ENCODE measurements around the gene PHOSPHO1. TPM values are rescaled to one million over a fixed set of nuclear protein-coding genes. Genes with fewer than 3 reads are reported as not detected.

The PHOSPHO1 gene
- total RNA-seq, 1 experiment from 2014 or later = not detected

GRCh38 chr17:49203796-49204195 is 26.8 kb downstream of the PHOSPHO1 start:
- no peaks in the 10 kb centered on the region for H3K36me3 Mint-ChIP-seq (ENCODE audit: insufficient read depth, unreplicated experiment)
- H3K4me1 Mint-ChIP-seq (ENCODE audit: insufficient read depth, unreplicated experiment) = no peaks in the 10 kb centered on the region
- intact Hi-C loops (cut with micrococcal nuclease) = no loop called here
- ChIA-PET POLR2A (no interaction called here), CTCF (no interaction called here)
- no peak for TF ChIP-seq CTCF (IDR thresholded peaks at IDR 0.05; ENCODE audit: unreplicated experiment)
- no peak overlapping the region for H3K4me3 Mint-ChIP-seq (ENCODE audit: unreplicated experiment)
- H3K9me3 Mint-ChIP-seq (ENCODE audit: unreplicated experiment) = no peaks in the 10 kb centered on the region
- no peak overlapping the region for H3K27ac Mint-ChIP-seq (ENCODE audit: low read depth, unreplicated experiment)
- BruUV-seq (replicated peaks) = no TSS peak
- peaks cover 55% of the 10 kb centered on the region for H3K27me3 Mint-ChIP-seq (ENCODE audit: insufficient read depth, unreplicated experiment)
- DNase-seq (ENCODE audit: unreplicated experiment) = no peak

- H3K36me3 Mint-ChIP-seq (ENCODE audit: insufficient read depth, unreplicated experiment) = no peaks in the 10 kb centered on the region
- ChIA-PET POLR2A (no interaction called here), CTCF (no interaction called here)
- BruUV-seq (replicated peaks) = no TSS peak
- H3K4me1 Mint-ChIP-seq (ENCODE audit: insufficient read depth, unreplicated experiment) = no peaks in the 10 kb centered on the region
- H3K4me3 Mint-ChIP-seq (ENCODE audit: unreplicated experiment) = no peak overlapping the region
- no peak for TF ChIP-seq CTCF (IDR thresholded peaks at IDR 0.05; ENCODE audit: unreplicated experiment)
- intact Hi-C loops (cut with micrococcal nuclease) = no loop called here
- no peaks in the 10 kb centered on the region for H3K9me3 Mint-ChIP-seq (ENCODE audit: unreplicated experiment)
- no peak overlapping the region for H3K27ac Mint-ChIP-seq (ENCODE audit: low read depth, unreplicated experiment)
- no peak for DNase-seq (ENCODE audit: unreplicated experiment)
- peaks cover 41% of the 10 kb centered on the region for H3K27me3 Mint-ChIP-seq (ENCODE audit: insufficient read depth, unreplicated experiment)
Measured at GRCh38 chr17:49201481-49201927, 29.1 kb downstream of the PHOSPHO1 start.

GRCh38 chr17:49200423-49201083 is 30.0 kb downstream of the PHOSPHO1 start:
- ChIA-PET POLR2A (no interaction called here), CTCF (interaction anchor here (0.6 to 1.0 kb wide), 4 partner anchors 19 to 297 kb away, joined by 3 to 5 read pairs (median 3); no protein-coding TSS in a partner anchor)
- no peak for DNase-seq (ENCODE audit: unreplicated experiment)
- intact Hi-C loops (cut with micrococcal nuclease) = no loop called here
- Mint-ChIP-seq H3K9me3 (ENCODE audit: unreplicated experiment) (no peaks in the 10 kb centered on the region), H3K4me3 (ENCODE audit: unreplicated experiment) (no peak overlapping the region), H3K4me1 (ENCODE audit: insufficient read depth, unreplicated experiment) (no peaks in the 10 kb centered on the region), H3K27me3 (ENCODE audit: insufficient read depth, unreplicated experiment) (peaks cover 31% of the 10 kb centered on the region), H3K36me3 (ENCODE audit: insufficient read depth, unreplicated experiment) (no peaks in the 10 kb centered on the region), H3K27ac (ENCODE audit: low read depth, unreplicated experiment) (no peak overlapping the region)
- no peak for TF ChIP-seq CTCF (IDR thresholded peaks at IDR 0.05; ENCODE audit: unreplicated experiment)
- BruUV-seq (replicated peaks) = no TSS peak

- no peak for DNase-seq (ENCODE audit: unreplicated experiment)
- BruUV-seq (replicated peaks) = no TSS peak
- ChIA-PET CTCF (interaction anchor here (0.5 to 1.7 kb wide), 3 partner anchors 29 to 166 kb away, joined by 3 to 10 read pairs (median 7); no protein-coding TSS in a partner anchor), POLR2A (interaction anchor here (0.6 kb wide), 1 partner anchor 30 kb away, joined by 3 read pairs; no protein-coding TSS in a partner anchor)
- Mint-ChIP-seq H3K4me1 (ENCODE audit: insufficient read depth, unreplicated experiment) (no peaks in the 10 kb centered on the region), H3K27me3 (ENCODE audit: insufficient read depth, unreplicated experiment) (peaks cover 8% of the 10 kb centered on the region), H3K27ac (ENCODE audit: low read depth, unreplicated experiment) (no peak overlapping the region), H3K36me3 (ENCODE audit: insufficient read depth, unreplicated experiment) (no peaks in the 10 kb centered on the region), H3K9me3 (ENCODE audit: unreplicated experiment) (no peaks in the 10 kb centered on the region), H3K4me3 (ENCODE audit: unreplicated experiment) (no peak overlapping the region)
- TF ChIP-seq CTCF (IDR thresholded peaks at IDR 0.05; ENCODE audit: unreplicated experiment) = no peak
- intact Hi-C loops (cut with micrococcal nuclease) = loop anchor here (10.0 kb wide), 1 partner anchor 143 kb away; no protein-coding TSS in a partner anchor
Measured at GRCh38 chr17:49198211-49198610, 32.4 kb downstream of the PHOSPHO1 start.
